GM21528 (cell line): ENCODE results near the gene S100A2.

ENCODE experiments used
- ATAC-seq: cut with Tn5 transposase; IDR thresholded peaks from one replicate; pipeline ENCODE4 v1.9.1; 2021; ENCODE audit warnings: mild to moderate bottlenecking, moderate library complexity; ENCODE audit not compliant: unreplicated experiment, low FRiP score

S100A2 gene

DNA sequence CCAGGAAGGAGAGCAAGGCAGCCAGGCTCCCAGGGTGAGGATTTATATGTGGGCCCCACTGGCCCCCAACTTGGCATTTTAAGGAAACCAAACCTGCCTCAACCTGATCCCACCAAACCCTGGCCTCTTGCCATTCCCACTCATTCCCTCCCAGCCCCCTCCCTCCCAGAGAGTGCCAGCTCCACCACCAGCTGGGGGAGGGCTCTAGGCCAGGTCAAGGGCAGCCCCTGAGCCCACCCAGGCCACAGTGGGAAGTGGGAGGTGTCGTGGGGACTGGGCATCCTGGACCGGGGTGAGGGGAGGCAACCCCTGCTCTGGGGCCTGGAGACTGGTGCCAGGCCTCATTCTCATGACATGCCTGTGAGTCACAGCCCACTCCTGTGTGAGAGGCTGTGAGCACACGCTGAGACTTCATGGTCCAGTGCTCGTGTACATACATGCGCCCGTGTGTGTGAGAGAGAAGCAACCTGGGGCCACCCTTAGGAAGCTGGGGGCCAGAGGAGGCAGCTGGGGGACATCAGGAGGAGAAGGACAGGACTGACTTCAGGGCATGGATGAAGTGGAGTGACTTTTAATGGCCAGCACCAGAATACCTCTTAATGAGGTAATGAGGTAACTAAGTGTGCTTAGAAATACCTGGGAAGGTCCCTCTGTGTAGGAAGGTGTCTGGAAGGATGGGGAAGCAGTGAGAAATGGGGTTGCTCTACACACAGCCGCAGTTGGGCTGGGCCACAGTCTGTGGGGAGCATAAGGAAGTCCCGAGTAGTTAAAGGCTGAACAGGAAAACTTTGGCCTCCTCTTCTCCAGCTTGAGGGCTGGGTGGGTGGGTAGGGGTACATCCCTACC, at the start of gene S100A2:
Gene S100A2, minus strand, starts transcription at position 316 of the 846 bp plus-strand sequence. CDS start 1,967 bp downstream, outside the sequence.
- ATAC-seq = no peak

DNA sequence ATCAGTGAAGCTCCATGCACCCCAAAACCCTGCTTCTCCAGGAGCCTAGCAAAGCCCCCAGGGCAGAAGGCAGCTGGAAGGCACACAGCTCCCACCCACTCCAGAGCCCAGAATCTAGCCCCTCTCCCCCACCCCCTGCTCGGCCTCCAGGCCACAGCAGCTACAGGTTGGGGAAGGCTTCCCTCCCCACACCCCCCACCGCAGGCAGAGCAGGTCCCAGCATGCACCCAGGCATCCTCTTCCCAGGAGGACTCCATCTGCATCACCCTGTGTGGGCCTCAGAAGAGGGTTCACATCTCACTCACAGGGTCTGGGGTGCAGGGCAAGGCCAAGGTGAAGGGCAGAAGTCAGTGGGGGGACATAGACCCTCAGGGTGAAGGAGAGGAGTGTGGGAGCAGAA, 49.8 kb upstream of the S100A2 start:
- no peak for ATAC-seq

DNA sequence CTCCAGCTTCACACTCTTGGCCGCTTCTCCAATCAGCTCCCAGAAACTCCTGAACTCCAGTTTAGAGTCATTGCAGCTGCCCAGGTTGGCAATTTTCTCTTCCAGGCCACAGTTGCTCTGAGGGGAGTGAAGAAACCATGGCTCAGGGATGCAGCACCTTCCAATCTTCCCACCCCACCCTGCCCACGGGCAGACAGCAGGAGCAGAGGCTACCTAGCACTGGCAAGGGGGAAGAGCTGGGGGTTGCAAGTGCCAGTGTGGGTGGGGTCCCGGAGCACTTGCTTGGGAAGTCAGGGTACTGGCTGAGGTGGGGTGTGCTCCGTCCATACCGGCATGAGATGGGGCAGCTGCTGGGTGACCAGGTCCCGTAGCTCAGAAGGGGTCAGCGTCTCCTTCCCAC, 49.3 kb upstream of the S100A2 start:
- no peak for ATAC-seq

DNA sequence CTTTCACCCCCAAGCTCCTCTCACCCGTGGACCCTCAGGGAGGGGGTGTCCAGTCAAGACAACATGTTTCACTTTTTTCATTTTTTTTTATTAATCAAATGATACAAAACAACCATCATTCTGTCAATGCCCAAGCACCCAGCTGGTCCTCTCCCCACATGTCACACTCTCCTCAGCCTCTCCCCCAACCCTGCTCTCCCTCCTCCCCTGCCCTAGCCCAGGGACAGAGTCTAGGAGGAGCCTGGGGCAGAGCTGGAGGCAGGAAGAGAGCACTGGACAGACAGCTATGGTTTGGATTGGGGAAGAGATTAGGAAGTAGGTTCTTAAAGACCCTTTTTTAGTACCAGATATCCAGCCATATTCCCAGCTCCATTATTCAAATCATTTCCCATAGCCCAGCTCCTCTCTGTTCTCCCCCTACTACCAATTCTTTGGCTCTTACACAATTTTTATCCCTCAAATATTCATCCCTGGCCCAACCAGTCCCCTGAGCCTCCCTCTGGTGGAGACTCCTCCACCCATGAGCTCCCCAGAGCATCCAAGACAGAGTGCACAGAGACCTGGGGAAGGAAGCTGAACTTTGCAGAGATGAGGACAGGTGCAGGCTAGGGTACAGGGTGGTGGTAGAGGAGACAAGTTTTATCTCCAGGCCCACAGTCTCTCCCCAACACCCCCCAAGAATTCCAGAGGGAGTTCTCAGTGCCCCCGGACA, 48.7 kb upstream of the S100A2 start:
- ATAC-seq = no peak

DNA sequence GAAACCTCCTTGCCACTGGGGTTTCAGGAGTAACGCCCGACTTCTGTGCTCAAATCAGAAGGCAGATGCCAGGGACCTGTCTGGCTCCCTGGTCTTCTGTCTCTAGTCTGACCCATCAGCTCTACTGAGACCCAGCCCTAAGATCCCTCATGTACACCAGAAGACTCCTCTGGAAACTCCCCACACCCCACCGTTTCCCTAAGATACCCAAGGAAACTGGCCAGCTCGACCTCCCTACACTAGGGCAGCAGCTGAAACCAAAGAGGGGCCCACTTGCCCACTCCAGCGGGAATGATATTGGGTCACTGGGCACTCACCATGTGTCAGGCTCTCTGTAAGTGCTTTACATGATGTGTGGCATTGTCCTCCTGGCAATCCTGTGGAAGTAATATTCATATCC, 47.8 kb upstream of the S100A2 start:
- ATAC-seq = no peak

DNA sequence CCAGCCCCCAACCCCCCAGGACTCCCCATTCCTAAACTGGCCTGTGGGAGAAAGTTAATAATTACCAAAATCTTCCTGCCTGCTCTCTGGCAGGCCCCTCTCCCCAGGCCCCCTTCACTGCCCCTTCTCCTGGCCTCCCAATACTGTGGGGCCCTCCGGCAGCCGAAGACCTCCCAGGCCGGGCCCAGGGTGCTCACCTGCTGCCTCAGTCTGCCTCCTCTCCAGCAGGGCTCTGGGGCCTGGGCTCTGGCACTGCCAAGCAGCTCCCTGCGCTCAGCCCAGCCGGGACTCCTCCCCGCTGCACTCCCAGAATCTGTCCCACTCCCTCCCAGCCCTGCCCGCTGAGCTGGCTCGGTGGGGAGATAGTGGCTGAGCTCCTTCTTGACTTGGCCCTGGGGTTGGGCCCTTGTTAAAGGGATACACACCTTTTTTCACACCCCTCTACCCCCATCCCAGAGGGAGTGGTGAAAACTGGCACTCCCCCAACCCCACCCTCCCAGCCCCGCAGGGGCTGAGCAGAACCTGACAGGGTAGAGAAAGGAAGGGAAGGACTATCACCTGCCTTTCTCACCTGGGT, 47.2 kb upstream of the S100A2 start, which contains the start of gene S100A16:
Gene S100A16, minus strand, starts transcription at position 383 of the 577 bp plus-strand sequence. CDS start 4,986 bp downstream, outside the sequence.
- no peak for ATAC-seq

DNA sequence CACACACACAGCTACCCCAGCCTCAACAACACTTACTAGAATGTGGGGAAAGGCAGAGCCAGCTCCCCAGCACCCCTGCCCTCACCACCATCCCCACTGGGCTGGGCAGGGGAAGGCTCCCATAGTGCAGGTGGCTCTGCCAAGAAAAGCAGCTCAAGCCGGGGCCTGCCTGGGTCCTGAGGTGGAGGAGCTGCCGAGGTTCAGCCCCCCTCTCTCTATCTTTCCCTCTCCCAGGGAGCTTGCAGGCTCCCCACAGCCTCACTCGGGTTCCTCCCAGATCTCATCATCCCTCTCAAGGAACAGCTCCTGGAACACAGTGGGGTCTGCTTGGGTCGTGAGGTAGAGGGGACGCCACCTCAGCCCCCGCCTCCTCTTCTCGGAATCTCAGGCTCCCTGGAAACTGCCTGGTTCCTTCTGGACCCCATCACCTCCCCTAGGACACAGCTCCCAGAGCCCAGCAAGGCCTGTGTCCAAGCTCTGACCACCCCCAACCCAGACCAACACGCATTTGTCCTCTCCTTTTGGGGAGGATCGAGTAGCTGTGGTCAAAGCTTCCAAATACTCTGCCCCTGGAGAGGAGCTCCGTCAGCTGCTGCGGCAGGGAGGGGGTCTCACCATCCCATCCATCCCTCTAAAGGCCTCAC, 46.6 kb upstream of the S100A2 start:
- no peak for ATAC-seq

DNA sequence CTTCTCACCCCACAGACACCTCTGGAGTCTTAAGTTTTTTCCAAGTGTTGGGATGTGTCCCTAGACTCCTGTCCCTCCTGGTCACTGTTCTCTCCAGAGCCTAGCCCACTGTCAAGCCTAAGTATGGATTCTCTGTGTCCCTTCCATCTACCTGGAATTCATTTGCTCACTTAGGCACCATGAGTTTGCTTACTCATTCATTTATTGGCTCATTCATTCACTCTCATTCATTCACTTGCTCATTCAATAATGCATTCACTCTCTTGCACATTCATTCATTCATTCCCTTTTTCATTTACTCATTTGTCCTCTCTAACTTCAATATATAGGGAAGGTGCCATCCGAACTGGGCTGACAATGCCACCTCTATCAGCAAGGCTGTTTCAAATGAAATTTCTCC, 45.7 kb upstream of the S100A2 start:
- no peak for ATAC-seq

DNA sequence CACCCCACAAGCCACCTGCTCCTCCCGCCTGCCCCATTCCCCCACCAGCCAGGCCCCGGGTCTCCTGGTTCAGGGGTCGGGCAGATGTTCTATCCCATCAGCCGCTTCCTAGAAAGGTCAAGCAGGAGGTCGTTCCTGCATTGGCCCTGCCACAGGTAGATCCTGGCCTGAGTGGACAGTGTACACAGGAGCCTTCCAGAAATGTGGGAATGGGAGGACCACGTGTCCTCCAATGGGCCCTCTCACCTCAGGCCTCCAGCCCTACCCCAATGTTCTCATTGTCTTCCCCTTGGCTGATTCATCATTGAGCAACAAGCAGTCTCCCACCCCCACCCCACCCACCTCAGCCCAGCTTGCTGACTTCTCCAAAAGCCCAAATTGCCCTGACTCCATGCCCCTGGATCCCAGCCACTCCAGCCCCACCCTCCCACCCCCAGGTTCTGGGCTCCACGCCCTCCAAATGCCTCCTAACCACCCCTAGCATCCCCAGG, 45.2 kb upstream of the S100A2 start:
- ATAC-seq = no peak

DNA sequence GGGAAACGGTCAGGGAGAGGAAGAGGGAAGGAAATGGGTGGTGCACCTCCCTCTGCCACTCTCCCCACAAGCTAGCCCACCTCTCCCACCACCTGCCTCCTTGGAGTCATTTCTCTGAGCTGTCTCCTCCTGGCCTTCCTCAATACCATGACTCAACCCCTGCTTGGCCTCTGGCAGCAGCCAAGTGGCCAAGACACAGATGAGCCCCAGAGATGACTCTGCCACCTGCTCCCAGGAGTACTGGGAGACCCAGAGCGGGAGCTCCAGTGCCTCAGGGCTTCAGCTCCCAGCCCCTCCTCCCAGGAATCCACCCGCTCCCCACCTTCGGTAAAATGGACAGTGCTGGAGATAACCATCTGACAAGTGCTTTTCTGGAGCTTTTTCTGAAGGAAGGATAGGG, 44.7 kb upstream of the S100A2 start:
- no peak for ATAC-seq

DNA sequence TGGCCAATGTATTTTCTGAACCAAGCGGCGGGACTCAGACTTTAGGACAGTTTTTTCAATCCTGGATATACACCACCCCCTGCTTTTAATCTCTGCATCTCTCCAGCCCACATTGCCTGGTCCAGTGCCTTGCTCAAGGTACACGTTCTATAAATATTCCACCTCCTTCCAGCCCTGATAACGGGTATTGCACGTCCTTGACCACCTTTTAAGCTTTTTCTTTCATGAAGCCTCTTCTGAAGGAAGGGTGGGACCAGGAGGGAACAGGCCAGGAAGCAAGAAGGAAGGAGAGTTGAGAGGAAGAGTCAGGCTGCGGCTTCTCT, 43.9 kb upstream of the S100A2 start:
- ATAC-seq = no peak

DNA sequence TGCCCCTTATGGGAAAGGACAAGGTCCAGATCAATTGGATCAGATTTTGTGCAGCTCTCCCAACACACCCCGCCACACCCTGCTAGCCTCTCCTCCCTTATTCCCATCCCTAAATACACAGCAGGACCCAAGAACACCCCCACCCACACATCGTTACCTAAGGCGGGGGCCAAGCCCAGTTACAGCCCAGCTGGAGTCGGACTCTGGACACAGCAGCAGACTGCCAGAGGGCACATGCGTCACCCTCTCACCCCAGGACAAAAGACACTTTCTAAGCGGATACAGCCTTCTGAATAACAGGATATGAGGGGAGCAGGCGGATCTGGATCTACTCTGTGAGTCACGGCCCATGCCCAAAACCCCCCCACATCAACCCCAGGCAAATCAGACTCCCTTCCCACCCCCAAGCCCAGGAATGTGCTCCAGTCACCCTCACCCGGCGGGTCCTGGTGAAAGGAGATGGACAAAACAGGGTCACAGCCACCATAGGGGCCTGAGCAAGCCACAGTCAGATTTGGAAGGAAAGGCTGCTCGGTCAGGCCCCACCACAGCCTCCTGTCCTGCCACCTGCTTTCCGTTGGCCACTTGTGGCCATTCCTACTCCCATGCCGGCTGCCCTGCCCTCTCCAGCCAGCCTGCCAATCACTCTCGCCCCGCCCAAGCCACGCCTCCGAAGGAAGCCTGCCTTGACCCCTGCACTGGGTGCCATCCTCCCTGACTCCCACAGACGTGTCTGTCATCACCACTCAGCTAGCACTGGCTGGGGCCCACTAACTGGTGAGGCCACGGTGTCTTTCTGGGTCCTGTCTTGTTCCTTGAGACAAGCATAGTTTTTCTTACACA, 43.3 kb upstream of the S100A2 start:
- no peak for ATAC-seq

DNA sequence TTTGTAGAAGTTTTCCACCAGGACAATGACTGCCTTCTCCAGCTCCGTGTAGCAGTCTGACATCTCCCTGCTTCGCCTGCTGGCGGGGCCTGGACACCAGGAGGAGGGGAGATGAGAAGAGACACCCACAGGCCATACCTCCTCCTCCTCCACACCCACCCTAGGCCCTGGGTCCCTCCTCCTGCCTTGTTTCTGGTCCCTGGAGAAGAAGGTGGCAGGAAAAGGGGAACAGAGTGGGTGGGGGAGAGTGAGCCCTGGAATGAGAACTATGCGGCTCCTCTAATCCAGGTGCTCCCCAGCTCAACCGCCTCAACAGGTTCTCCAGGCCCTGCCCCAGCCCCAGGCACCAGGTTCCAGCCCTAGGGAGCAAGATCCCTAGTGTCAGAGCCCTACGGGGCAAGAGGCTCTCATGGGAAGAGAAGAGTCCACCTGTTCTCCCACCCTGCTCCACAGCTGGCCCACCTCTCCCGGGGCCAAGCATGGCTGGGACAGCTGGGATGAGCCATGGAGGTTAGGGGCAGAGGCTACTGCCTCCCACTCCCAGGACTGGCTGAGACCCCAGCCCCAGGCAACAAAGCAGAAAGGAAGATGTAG, 42.5 kb upstream of the S100A2 start:
- ATAC-seq = no peak

DNA sequence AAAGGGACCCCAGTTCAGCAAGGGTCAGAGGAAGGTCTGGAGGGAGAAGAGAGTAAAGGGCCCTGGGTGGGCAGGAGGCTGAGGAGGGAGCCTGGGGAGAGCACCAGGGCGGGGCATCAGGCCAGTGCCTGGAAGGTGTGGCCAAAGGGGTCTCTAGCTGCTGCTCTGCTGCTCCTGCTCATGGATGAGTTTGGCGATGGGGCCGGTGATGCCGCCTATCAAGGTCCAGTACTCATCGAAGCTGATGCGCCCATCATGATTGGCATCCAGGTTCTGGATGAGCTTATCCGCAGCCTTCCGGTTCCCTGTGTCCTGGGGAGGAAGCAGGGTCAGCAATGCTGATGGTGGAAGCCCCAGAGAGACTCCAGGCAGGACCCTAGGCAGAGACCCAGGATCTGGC, 41.7 kb upstream of the S100A2 start:
- no peak for ATAC-seq

DNA sequence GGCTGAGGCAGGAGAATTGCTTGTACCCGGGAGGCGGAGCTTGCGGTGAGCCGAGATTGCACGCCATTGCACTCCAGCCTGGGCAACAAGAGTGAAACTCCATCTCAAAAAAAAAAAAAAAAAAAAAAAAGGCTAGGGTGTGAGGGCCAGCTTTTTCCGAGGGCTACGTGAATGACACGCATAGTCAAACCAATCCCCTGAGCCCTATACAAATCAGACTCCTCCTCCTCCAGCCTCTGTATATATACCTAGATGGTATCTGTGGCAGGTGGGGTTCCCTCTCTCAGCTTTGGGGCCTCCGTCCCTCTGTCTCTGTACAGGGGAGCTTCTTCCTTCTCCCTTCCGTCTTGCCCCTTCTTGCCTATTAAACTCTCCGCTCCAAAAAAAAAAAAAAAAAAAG, 40.5 kb upstream of the S100A2 start:
- ATAC-seq = no peak

DNA sequence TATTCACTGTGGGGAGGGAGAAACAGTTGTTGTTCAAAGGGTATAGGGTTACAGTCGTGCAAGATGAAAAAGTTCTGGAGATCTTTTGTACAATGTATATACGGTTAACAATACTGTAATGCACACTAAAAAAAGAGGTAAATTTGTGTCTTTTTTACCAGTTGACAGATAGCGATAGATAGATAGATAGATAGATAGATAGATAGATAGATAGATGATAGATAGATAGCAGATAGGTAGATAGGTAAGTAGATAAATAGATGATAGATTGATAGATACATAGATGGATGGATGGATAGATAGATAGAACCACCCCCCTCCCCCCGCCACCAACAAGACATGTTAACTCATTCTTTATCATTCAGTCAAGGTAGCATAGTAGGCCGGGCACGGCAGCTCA, 37.1 kb upstream of the S100A2 start:
- ATAC-seq = no peak

DNA sequence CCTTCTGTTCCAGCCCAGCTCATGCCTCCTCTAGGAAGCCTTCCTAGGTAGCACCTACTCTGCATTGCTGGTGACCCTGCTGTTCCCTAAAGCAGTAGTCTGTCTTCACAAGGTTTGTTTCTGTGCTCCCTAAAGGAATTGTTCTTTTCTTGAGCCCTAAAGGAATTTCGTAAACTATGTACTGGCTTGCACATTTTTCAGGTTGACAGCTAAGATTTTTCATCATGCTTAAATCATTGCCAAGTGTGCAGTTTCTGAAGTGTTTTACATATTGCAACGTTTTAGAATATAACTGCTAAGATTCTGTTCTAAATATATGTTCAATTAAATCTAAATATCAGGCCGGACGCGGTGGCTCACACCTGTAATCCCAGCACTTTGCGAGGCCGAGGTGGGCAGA, 34.2 kb upstream of the S100A2 start:
- ATAC-seq = no peak

DNA sequence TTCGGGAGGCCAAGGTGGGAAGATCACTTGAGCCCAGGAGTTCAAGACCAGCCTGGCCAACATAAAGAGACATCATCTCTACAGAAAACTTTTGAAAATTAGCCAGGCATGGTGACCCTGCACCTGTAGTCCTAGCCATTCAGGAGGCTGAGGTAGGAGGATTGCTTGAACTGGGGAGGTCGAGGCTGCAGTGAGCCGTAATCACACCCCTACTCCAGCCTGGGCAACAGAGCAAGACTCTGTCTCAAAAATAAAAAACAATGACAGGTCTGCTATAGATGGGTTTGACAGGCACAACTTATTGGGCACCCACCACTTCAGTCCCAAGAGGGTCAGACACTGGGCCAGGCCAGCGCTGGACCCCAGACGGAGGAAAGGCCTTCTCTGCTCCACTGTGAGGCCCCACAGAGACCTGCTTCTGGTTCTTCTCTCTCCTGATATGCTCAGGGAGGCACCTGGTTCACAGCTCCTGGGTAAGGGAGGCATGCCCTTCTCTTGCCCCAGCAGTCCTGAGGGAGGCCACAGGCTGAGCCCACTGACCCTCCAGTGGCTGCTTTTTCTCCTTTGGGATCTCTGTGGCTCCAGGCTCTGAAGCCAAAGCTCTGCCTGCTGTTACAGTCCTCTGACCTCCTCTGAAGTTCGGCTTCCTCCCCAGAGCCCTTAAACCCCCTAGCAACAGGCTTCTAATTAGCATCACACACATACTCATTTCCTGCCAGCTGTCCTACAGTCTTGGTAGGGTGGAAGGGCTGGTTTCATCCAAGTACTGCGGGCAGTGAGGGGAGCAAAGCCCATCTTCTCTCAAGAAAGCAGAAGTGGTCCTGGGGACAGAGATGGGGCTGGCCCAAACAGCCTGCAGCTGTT, 32.9 kb upstream of the S100A2 start:
- ATAC-seq = peak; percentile 96

DNA sequence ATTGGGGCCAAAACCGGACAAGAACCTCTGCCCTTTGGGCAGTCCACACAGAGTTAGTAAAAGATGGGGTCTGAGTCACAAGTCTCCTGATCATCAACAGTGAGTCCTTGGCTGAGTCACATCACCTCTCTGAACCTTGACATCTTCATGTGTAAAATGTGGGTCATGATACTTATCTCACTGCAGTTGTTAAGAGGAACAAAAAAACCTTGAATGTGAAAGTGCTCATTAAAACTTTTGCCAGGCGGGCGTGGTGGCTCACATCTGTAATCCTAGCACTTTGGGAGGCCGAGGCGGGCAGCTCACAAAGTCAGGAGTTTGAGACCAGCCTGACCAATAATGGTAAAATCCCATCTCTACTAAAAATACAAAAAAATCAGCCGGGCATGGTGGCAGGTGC, 31.6 kb upstream of the S100A2 start:
- no peak for ATAC-seq
